HFFc6 (cell line): ENCODE data around the gene CTXND1. TPM values are rescaled to one million over a fixed set of nuclear protein-coding genes. Genes with fewer than 3 reads are reported as not detected.
"Not testable (repeated sequence)": the region's sequence is repeated elsewhere in the genome, so short reads cannot be mapped to it uniquely, and the experiment has no call there.

Source experiments
- DNase-seq: peaks from one replicate; pipeline ENCODE4 v3.0.0-alpha.2; 2018
- H3K27ac Mint-ChIP-seq: 2 replicates; pipeline ENCODE4 v1.8.0; 2020; ENCODE audit warnings: mild to moderate bottlenecking, mixed read lengths
- H3K27me3 Mint-ChIP-seq: 2 replicates; pipeline ENCODE4 v1.8.0; 2021; ENCODE audit warnings: mild to moderate bottlenecking, moderate library complexity, mixed read lengths; ENCODE audit not compliant: insufficient read depth
- H3K36me3 Mint-ChIP-seq: 2 replicates; pipeline ENCODE4 v1.8.0; 2021; ENCODE audit warnings: low read depth, mixed read lengths
- H3K4me1 Mint-ChIP-seq: 2 replicates; pipeline ENCODE4 v1.8.0; 2020; ENCODE audit warnings: low read depth, mixed read lengths
- H3K4me3 Mint-ChIP-seq: 2 replicates; pipeline ENCODE4 v1.8.0; 2020; ENCODE audit warnings: mild to moderate bottlenecking, moderate library complexity, mixed read lengths
- H3K9me3 Mint-ChIP-seq: 2 replicates; pipeline ENCODE4 v1.8.0; 2020; ENCODE audit warnings: mild to moderate bottlenecking, mixed read lengths
- CTCF ChIP-seq: fragments of 200-600 bp; sonication (generic); IDR thresholded peaks from 2 replicates; pipeline ENCODE4 v1.5.0; 2021; ENCODE audit warnings: antibody characterized with exemption, mild to moderate bottlenecking
- long read RNA-seq: library from polyadenylated mRNA; unstranded; transcript quantifications from one replicate; pipeline ENCODE4 v2.0.0, GENCODE V29; 2019
- total RNA-seq, 6 experiments: library from RNA; stranded (reverse); fragmentation: NEBNext Ultra II Directional; extraction: Animal tissue kit (Norgen Biotek cat#: 25700); gene quantifications; 2 replicates in 1 of 6; 3 replicates in 5 of 6; pipeline ENCODE4 v1.2.3, GENCODE V29; 2021

The CTXND1 gene
- not detected for total RNA-seq
- long read RNA-seq, result 0 reads

- DNase-seq, result no peak
- Mint-ChIP-seq H3K9me3 (no peaks in the 10 kb centered on the region), H3K27ac (no peak within 1 kb of the TSS), H3K27me3 (peaks cover 42% of the 10 kb centered on the region), H3K4me1 (no peaks in the 10 kb centered on the region), H3K36me3 (no peaks in the 10 kb centered on the region), H3K4me3 (peak within 1 kb of the TSS; percentile 60)
- no peak for TF ChIP-seq CTCF
These were observed at the start of gene CTXND1 for GRCh38 chr15:80252121-80252518. TSS of gene CTXND1 (minus strand) at chr15:80252213. CDS start at chr15:80201949, 50,264 bp downstream.

- no peak for TF ChIP-seq CTCF
- Mint-ChIP-seq H3K27ac (no peak overlapping the region), H3K9me3 (no peaks in the 10 kb centered on the region), H3K4me3 (no peak overlapping the region), H3K27me3 (peaks cover 5% of the 10 kb centered on the region), H3K36me3 (no peaks in the 10 kb centered on the region), H3K4me1 (no peaks in the 10 kb centered on the region)
- DNase-seq, result no peak
These were observed 49.5 kb upstream of the CTXND1 start for GRCh38 chr15:80301472-80301871.

GRCh38 chr15:80295777-80296176, 43.8 kb upstream of the CTXND1 start:
- H3K9me3 Mint-ChIP-seq, DNase-seq, H3K4me1 Mint-ChIP-seq, H3K27ac Mint-ChIP-seq, H3K36me3 Mint-ChIP-seq, H3K4me3 Mint-ChIP-seq: not testable (repeated sequence)
- peaks cover 15% of the 10 kb centered on the region for H3K27me3 Mint-ChIP-seq

GRCh38 chr15:80292079-80292478, 40.1 kb upstream of the CTXND1 start:
- H3K27ac Mint-ChIP-seq, result no peak overlapping the region
- H3K36me3 Mint-ChIP-seq, result no peaks in the 10 kb centered on the region
- no peak overlapping the region for H3K4me3 Mint-ChIP-seq
- H3K27me3 Mint-ChIP-seq, result peaks cover 21% of the 10 kb centered on the region
- no peaks in the 10 kb centered on the region for H3K4me1 Mint-ChIP-seq
- no peak for TF ChIP-seq CTCF
- no peak for DNase-seq
- no peaks in the 10 kb centered on the region for H3K9me3 Mint-ChIP-seq

- not testable (repeated sequence) for DNase-seq, H3K4me1 Mint-ChIP-seq, H3K4me3 Mint-ChIP-seq, H3K9me3 Mint-ChIP-seq, H3K36me3 Mint-ChIP-seq, H3K27ac Mint-ChIP-seq
- H3K27me3 Mint-ChIP-seq, result peaks cover 19% of the 10 kb centered on the region
These were observed 38.9 kb upstream of the CTXND1 start for GRCh38 chr15:80290891-80291290.

GRCh38 chr15:80289528-80290495, 37.8 kb upstream of the CTXND1 start:
- Mint-ChIP-seq H3K4me3 (no peak overlapping the region), H3K9me3 (no peaks in the 10 kb centered on the region), H3K27ac (no peak overlapping the region), H3K27me3 (peaks cover 19% of the 10 kb centered on the region), H3K4me1 (no peaks in the 10 kb centered on the region), H3K36me3 (no peaks in the 10 kb centered on the region)
- DNase-seq, result no peak
- no peak for TF ChIP-seq CTCF
